Bronchial epithelial cell (primary cell): ENCODE data around the gene DSG4. TPM values are rescaled to one million over a fixed set of nuclear protein-coding genes. Genes with fewer than 3 reads are reported as not detected.

Source experiments
- DNase-seq: peaks from one replicate; pipeline ENCODE4 v3.0.0-alpha.2; 2010; ENCODE audit warnings: low read depth
- FAIRE-seq: peaks from 2 replicates; lab custom pipeline; 2011; peaks lifted over from hg19 to GRCh38; lab: Jason Lieb, UNC
- H3K27me3 ChIP-seq: 2 replicates; pipeline ENCODE4 v1.5.1; 2011; ENCODE audit warnings: low read length; ENCODE audit not compliant: control insufficient read depth, insufficient read depth
- H3K36me3 ChIP-seq: 2 replicates; pipeline ENCODE4 v1.5.1; 2011; ENCODE audit warnings: low read length; ENCODE audit not compliant: control insufficient read depth, insufficient read depth
- H3K4me3 ChIP-seq: 2 replicates; pipeline ENCODE4 v1.5.1; 2011; ENCODE audit warnings: mild to moderate bottlenecking, low read depth, low read length, control low read depth
- CTCF ChIP-seq: IDR thresholded peaks from 2 replicates; pipeline ENCODE4 v1.5.1; 2011; ENCODE audit warnings: mild to moderate bottlenecking, moderate library complexity, low read length, control low read depth, inconsistent platforms; ENCODE audit not compliant: insufficient read depth, severe bottlenecking
- total RNA-seq: library from RNA; depleted of rRNA; stranded (reverse); fragments of >200 nt; gene quantifications from 2 replicates; pipeline ENCODE4 v1.2.1, GENCODE V29; 2014

The DSG4 gene
- total RNA-seq, 1 donor from 2014 or later: not detected

- Histone ChIP-seq H3K27me3 (no peaks in the 10 kb centered on the region), H3K36me3 (no peaks in the 10 kb centered on the region), H3K4me3 (no peak overlapping the region)
- DNase-seq (no peak), FAIRE-seq (no peak)
- no peak for TF ChIP-seq CTCF
These were observed 64.2 kb downstream of the DSG4 start for GRCh38 chr18:31440787-31441186.

- no peak for TF ChIP-seq CTCF
- no peak for DNase-seq
- FAIRE-seq: no peak
- H3K36me3 ChIP-seq: no peaks in the 10 kb centered on the region
- H3K4me3 ChIP-seq: no peak overlapping the region
- H3K27me3 ChIP-seq: no peaks in the 10 kb centered on the region
These were observed 64.9 kb downstream of the DSG4 start for GRCh38 chr18:31441493-31441892.

GRCh38 chr18:31444142-31444541 lies 67.6 kb downstream of the DSG4 start:
- DNase-seq: no peak
- TF ChIP-seq CTCF: no peak
- Histone ChIP-seq H3K27me3 (no peaks in the 10 kb centered on the region), H3K36me3 (no peaks in the 10 kb centered on the region), H3K4me3 (no peak overlapping the region)
- FAIRE-seq: no peak

- DNase-seq (no peak), FAIRE-seq (no peak)
- TF ChIP-seq CTCF: no peak
- Histone ChIP-seq H3K27me3 (no peaks in the 10 kb centered on the region), H3K4me3 (no peak overlapping the region), H3K36me3 (no peaks in the 10 kb centered on the region)
These were observed 69.3 kb downstream of the DSG4 start for GRCh38 chr18:31445908-31446307.

GRCh38 chr18:31446854-31447253 lies 70.3 kb downstream of the DSG4 start:
- Histone ChIP-seq H3K4me3 (no peak overlapping the region), H3K27me3 (no peaks in the 10 kb centered on the region), H3K36me3 (no peaks in the 10 kb centered on the region)
- FAIRE-seq (no peak), DNase-seq (no peak)
- TF ChIP-seq CTCF: no peak

- peak; percentile 32 for FAIRE-seq
- Histone ChIP-seq H3K27me3 (no peaks in the 10 kb centered on the region), H3K36me3 (no peaks in the 10 kb centered on the region), H3K4me3 (peak within 1 kb of the TSS; percentile 41)
- DNase-seq: peak; percentile 85
- TF ChIP-seq CTCF: no peak
These were observed 71.1 kb downstream of the DSG4 start, which contains the start of gene DSG3 for GRCh38 chr18:31447530-31448191. Gene DSG3, plus strand, starts transcription at chr18:31447741. Its CDS starts 137 bp downstream, at chr18:31447878.
